Activated CD4-positive, alpha-beta memory T cell treated with anti-CD3 and anti-CD28 coated beads for 36 hours (primary cell): ENCODE data around the gene RRBP1. TPM values are rescaled to one million over a fixed set of nuclear protein-coding genes. Genes with fewer than 3 reads are reported as not detected.
"Not testable (repeated sequence)": the region's sequence is repeated elsewhere in the genome, so short reads cannot be mapped to it uniquely, and the experiment has no call there.

Experiments used
- CTCF ChIA-PET: fragments of 350-600 bp; sonication (Branson Sonifier 250); formaldehyde crosslinking; loops from one replicate; lab custom pipeline; 2021; ENCODE audit warnings: antibody characterized with exemption, inconsistent platforms; lab: Charles Lee
- POLR2A ChIA-PET: fragments of 350-600 bp; sonication (Branson Sonifier 250); formaldehyde crosslinking; loops from one replicate; lab custom pipeline; 2021; ENCODE audit warnings: antibody characterized with exemption; lab: Charles Lee
- DNase-seq: peaks from one replicate; pipeline ENCODE4 v3.0.0-alpha.2; 2020
- H3K27ac Mint-ChIP-seq: one replicate; pipeline ENCODE4 v1.8.0; 2021; ENCODE audit warnings: mixed read lengths
- H3K27me3 Mint-ChIP-seq: one replicate; pipeline ENCODE4 v1.8.0; 2021; ENCODE audit warnings: mixed read lengths
- H3K36me3 Mint-ChIP-seq: one replicate; pipeline ENCODE4 v1.8.0; 2021; ENCODE audit warnings: mixed read lengths
- H3K4me1 Mint-ChIP-seq: one replicate; pipeline ENCODE4 v1.8.0; 2021; ENCODE audit warnings: low read depth, mixed read lengths
- H3K4me3 Mint-ChIP-seq: one replicate; pipeline ENCODE4 v1.8.0; 2021; ENCODE audit warnings: mild to moderate bottlenecking, mixed read lengths
- H3K9me3 Mint-ChIP-seq: one replicate; pipeline ENCODE4 v1.8.0; 2021; ENCODE audit warnings: mixed read lengths
- intact Hi-C: fragments of 100-400 bp; cut with micrococcal nuclease; formaldehyde crosslinking; loops from one replicate; pipeline ENCODE4 v1.15.1; 2023
- total RNA-seq, 2 experiments: library from RNA; stranded (reverse); gene quantifications; one replicate each; pipeline ENCODE4 v1.2.3, GENCODE V29; 2021

Gene RRBP1
- total RNA-seq, 2 experiments from 2014 or later = 29.6 to 32.0 TPM

- H3K27ac Mint-ChIP-seq, H3K27me3 Mint-ChIP-seq, intact Hi-C loops, POLR2A ChIA-PET, H3K4me3 Mint-ChIP-seq, DNase-seq, H3K9me3 Mint-ChIP-seq, CTCF ChIA-PET: not testable (repeated sequence)
- H3K4me1 Mint-ChIP-seq = peaks cover 25% of the 10 kb centered on the region
- peaks cover 19% of the 10 kb centered on the region for H3K36me3 Mint-ChIP-seq
Observed at GRCh38 chr20:17659344-17659743, 22.7 kb downstream of the RRBP1 start.

GRCh38 chr20:17658648-17658993 is 23.4 kb downstream of the RRBP1 start:
- Mint-ChIP-seq H3K27ac (no peak overlapping the region), H3K4me1 (peaks cover 18% of the 10 kb centered on the region), H3K27me3 (no peaks in the 10 kb centered on the region), H3K36me3 (peaks cover 19% of the 10 kb centered on the region), H3K9me3 (peaks cover 3% of the 10 kb centered on the region), H3K4me3 (no peak overlapping the region)
- CTCF ChIA-PET = no interaction called here
- no peak for DNase-seq
- intact Hi-C loops = no loop called here
- POLR2A ChIA-PET = no interaction called here

- no peak overlapping the region for H3K4me3 Mint-ChIP-seq
- intact Hi-C loops = no loop called here
- H3K4me1 Mint-ChIP-seq = peaks cover 17% of the 10 kb centered on the region
- ChIA-PET POLR2A (no interaction called here), CTCF (interaction anchor here (0.9 kb wide), 1 partner anchor 334 kb away, joined by 3 read pairs; no protein-coding TSS in a partner anchor)
- no peaks in the 10 kb centered on the region for H3K27me3 Mint-ChIP-seq
- peaks cover 3% of the 10 kb centered on the region for H3K9me3 Mint-ChIP-seq
- H3K36me3 Mint-ChIP-seq = peaks cover 18% of the 10 kb centered on the region
- DNase-seq = no peak
- H3K27ac Mint-ChIP-seq = no peak overlapping the region
Observed at GRCh38 chr20:17657898-17658647, 24.0 kb downstream of the RRBP1 start.

GRCh38 chr20:17657079-17657825 is 24.8 kb downstream of the RRBP1 start:
- no peak overlapping the region for H3K4me3 Mint-ChIP-seq
- no peaks in the 10 kb centered on the region for H3K27me3 Mint-ChIP-seq
- peaks cover 18% of the 10 kb centered on the region for H3K36me3 Mint-ChIP-seq
- H3K4me1 Mint-ChIP-seq = peaks cover 10% of the 10 kb centered on the region
- H3K9me3 Mint-ChIP-seq = peaks cover 3% of the 10 kb centered on the region
- H3K27ac Mint-ChIP-seq = no peak overlapping the region
- CTCF ChIA-PET = interaction anchor here (0.8 to 2.2 kb wide), 3 partner anchors 8 to 335 kb away, joined by 3 to 9 read pairs (median 3); partner anchors contain the start of gene RRBP1
- intact Hi-C loops = no loop called here
- POLR2A ChIA-PET = interaction anchor here (0.7 kb wide), 1 partner anchor 9 kb away, joined by 4 read pairs; no protein-coding TSS in a partner anchor
- DNase-seq = no peak

GRCh38 chr20:17655865-17656479 is 26.1 kb downstream of the RRBP1 start:
- ChIA-PET POLR2A (interaction anchor here (0.8 kb wide), 1 partner anchor 152 kb away, joined by 3 read pairs; no protein-coding TSS in a partner anchor), CTCF (interaction anchor here (1.3 to 2.2 kb wide), 2 partner anchors 10 to 26 kb away, joined by 5 to 9 read pairs; partner anchors contain the start of gene RRBP1)
- DNase-seq = no peak
- Mint-ChIP-seq H3K4me1 (peaks cover 7% of the 10 kb centered on the region), H3K27ac (no peak overlapping the region), H3K9me3 (peaks cover 3% of the 10 kb centered on the region), H3K36me3 (peaks cover 18% of the 10 kb centered on the region), H3K27me3 (no peaks in the 10 kb centered on the region), H3K4me3 (no peak overlapping the region)
- intact Hi-C loops = no loop called here

GRCh38 chr20:17655286-17655651 is 26.8 kb downstream of the RRBP1 start:
- intact Hi-C loops = no loop called here
- no peak overlapping the region for H3K27ac Mint-ChIP-seq
- H3K9me3 Mint-ChIP-seq = peaks cover 3% of the 10 kb centered on the region
- no peak for DNase-seq
- no peaks in the 10 kb centered on the region for H3K27me3 Mint-ChIP-seq
- H3K36me3 Mint-ChIP-seq = peaks cover 18% of the 10 kb centered on the region
- peaks cover 7% of the 10 kb centered on the region for H3K4me1 Mint-ChIP-seq
- no peak overlapping the region for H3K4me3 Mint-ChIP-seq
- ChIA-PET CTCF (interaction anchor here (1.3 to 2.2 kb wide), 4 partner anchors 10 to 243 kb away, joined by 3 to 9 read pairs (median 4); partner anchors contain the start of gene RRBP1), POLR2A (no interaction called here)

- H3K4me3 Mint-ChIP-seq = no peak overlapping the region
- H3K27ac Mint-ChIP-seq = no peak overlapping the region
- CTCF ChIA-PET = interaction anchor here (1.3 to 1.5 kb wide), 3 partner anchors 23 to 243 kb away, joined by 3 to 5 read pairs (median 3); partner anchors contain the start of gene RRBP1
- POLR2A ChIA-PET = no interaction called here
- intact Hi-C loops = no loop called here
- H3K9me3 Mint-ChIP-seq = peaks cover 3% of the 10 kb centered on the region
- no peak for DNase-seq
- H3K36me3 Mint-ChIP-seq = peaks cover 15% of the 10 kb centered on the region
- no peaks in the 10 kb centered on the region for H3K27me3 Mint-ChIP-seq
- peaks cover 7% of the 10 kb centered on the region for H3K4me1 Mint-ChIP-seq
Observed at GRCh38 chr20:17654649-17655285, 27.3 kb downstream of the RRBP1 start.

GRCh38 chr20:17653835-17654648 is 28.0 kb downstream of the RRBP1 start:
- Mint-ChIP-seq H3K27me3 (no peaks in the 10 kb centered on the region), H3K4me3 (no peak overlapping the region), H3K4me1 (peaks cover 11% of the 10 kb centered on the region), H3K27ac (no peak overlapping the region), H3K36me3 (peaks cover 11% of the 10 kb centered on the region), H3K9me3 (peaks cover 3% of the 10 kb centered on the region)
- no peak for DNase-seq
- CTCF ChIA-PET = interaction anchor here (1.5 kb wide), 2 partner anchors 23 to 244 kb away, joined by 3 read pairs; no protein-coding TSS in a partner anchor
- intact Hi-C loops = no loop called here
- POLR2A ChIA-PET = no interaction called here

GRCh38 chr20:17652411-17652810 is 29.6 kb downstream of the RRBP1 start:
- no peak overlapping the region for H3K4me3 Mint-ChIP-seq
- no peak overlapping the region for H3K27ac Mint-ChIP-seq
- intact Hi-C loops = no loop called here
- no peak for DNase-seq
- POLR2A ChIA-PET = no interaction called here
- CTCF ChIA-PET = interaction anchor here (1.2 to 2.4 kb wide), 2 partner anchors 30 to 246 kb away, joined by 4 to 7 read pairs; partner anchors contain the start of gene RRBP1
- H3K36me3 Mint-ChIP-seq = no peaks in the 10 kb centered on the region
- no peaks in the 10 kb centered on the region for H3K27me3 Mint-ChIP-seq
- no peaks in the 10 kb centered on the region for H3K9me3 Mint-ChIP-seq
- H3K4me1 Mint-ChIP-seq = peaks cover 9% of the 10 kb centered on the region

GRCh38 chr20:17651760-17652388 is 30.2 kb downstream of the RRBP1 start:
- Mint-ChIP-seq H3K4me3 (no peak overlapping the region), H3K4me1 (peaks cover 9% of the 10 kb centered on the region), H3K27me3 (no peaks in the 10 kb centered on the region), H3K9me3 (no peaks in the 10 kb centered on the region), H3K27ac (no peak overlapping the region), H3K36me3 (no peaks in the 10 kb centered on the region)
- CTCF ChIA-PET = interaction anchor here (1.2 to 2.4 kb wide), 2 partner anchors 31 to 247 kb away, joined by 4 to 7 read pairs; partner anchors contain the start of gene RRBP1
- POLR2A ChIA-PET = no interaction called here
- intact Hi-C loops = no loop called here
- no peak for DNase-seq
